HepG2 (cell line): ENCODE measurements around the gene ZNRD2. TPM values are rescaled to one million over a fixed set of nuclear protein-coding genes. Genes with fewer than 3 reads are reported as not detected.

Source experiments
- HDAC1 ChIP-seq: sonication (generic); formaldehyde crosslinking; IDR thresholded peaks from 2 replicates; pipeline ENCODE4 v1.5.1; 2020; ENCODE audit warnings: mild to moderate bottlenecking, missing genetic modification reagents
- HOXD1 ChIP-seq: sonication (generic); formaldehyde crosslinking; IDR thresholded peaks from 2 replicates; pipeline ENCODE4 v1.5.0; 2020; ENCODE audit warnings: missing genetic modification reagents
- KDM6A ChIP-seq: IDR thresholded peaks from 2 replicates; pipeline ENCODE4 v1.6.1; 2016; ENCODE audit warnings: low read depth
- RBAK ChIP-seq: sonication (generic); formaldehyde crosslinking; IDR thresholded peaks from 2 replicates; pipeline ENCODE4 v1.5.1; 2020; ENCODE audit warnings: mild to moderate bottlenecking, missing genetic modification reagents
- SMARCC2 ChIP-seq: fragments of 450-650 bp; IDR thresholded peaks from 2 replicates; pipeline ENCODE4 v1.6.1; 2017; ENCODE audit warnings: antibody characterized with exemption, mild to moderate bottlenecking
- TEAD3 ChIP-seq: optimal IDR thresholded peaks from 2 replicates; pipeline ENCODE3; 2016; ENCODE audit warnings: borderline replicate concordance
- YEATS2 ChIP-seq: sonication (generic); formaldehyde crosslinking; IDR thresholded peaks from 2 replicates; pipeline ENCODE4 v1.4.0; 2020; ENCODE audit warnings: missing genetic modification reagents, borderline replicate concordance
- YY1 ChIP-seq: IDR thresholded peaks from 2 replicates; pipeline ENCODE4 v1.6.1; 2011; ENCODE audit warnings: low read length, low read depth, moderate library complexity, mild to moderate bottlenecking; ENCODE audit not compliant: insufficient read depth, insufficient replicate concordance
- ZEB1 ChIP-seq: IDR thresholded peaks from 2 replicates; pipeline ENCODE4 v1.6.1; 2012; ENCODE audit warnings: mild to moderate bottlenecking, low read depth, inconsistent platforms; ENCODE audit not compliant: insufficient replicate concordance
- ZNF549 ChIP-seq: sonication (generic); formaldehyde crosslinking; IDR thresholded peaks from 2 replicates; pipeline ENCODE4 v1.5.0; 2020; ENCODE audit warnings: missing genetic modification reagents
- ZSCAN31 ChIP-seq: sonication (generic); formaldehyde crosslinking; IDR thresholded peaks from 2 replicates; pipeline ENCODE4 v1.5.0; 2020; ENCODE audit warnings: low read depth, mild to moderate bottlenecking, missing genetic modification reagents
- polyA plus RNA-seq, 8 experiments: library from polyadenylated mRNA; depleted of rRNA in 3 of 8; stranded (reverse) in 7 of 8; unstranded in 1 of 8; fragments of >200 nt; fragmentation: Illumina TruSeq in 4 of 8; extraction: Trizol in 4 of 8; gene quantifications; 2 replicates each; pipeline versions ENCODE4 v1.2.1 to v1.2.3, GENCODE V29; 2011 to 2016; ENCODE audit warnings: low read depth in 4 of 8, missing spikeins in 1 of 8, mixed read lengths in 1 of 8; ENCODE audit not compliant: insufficient read depth in 1 of 8
- total RNA-seq, 5 experiments: library from RNA; depleted of rRNA; stranded (reverse); fragments of >200 nt; fragmentation: Illumina TruSeq; extraction: Trizol; gene quantifications; 2 replicates each; pipeline ENCODE4 v1.2.3, GENCODE V29; 2016; ENCODE audit warnings: low read depth in 1 of 5
- TF ChIP-seq, protein P1 (sequence below), 2 experiments: sonication (generic) in 1 of 2; formaldehyde crosslinking in 1 of 2; IDR thresholded peaks; 2 replicates each; pipeline versions ENCODE4 v1.4.0 to v1.6.1; 2016 to 2020; ENCODE audit warnings: borderline replicate concordance in 1 of 2, low read depth in 1 of 2, mild to moderate bottlenecking in 1 of 2, missing genetic modification reagents in 1 of 2
- TF ChIP-seq, protein P2 (sequence below), 2 experiments: fragments of 450-650 bp in 1 of 2; sonication (generic) in 1 of 2; formaldehyde crosslinking in 1 of 2; IDR thresholded peaks; 2 replicates each; pipeline versions ENCODE4 v1.6.1 to v1.8.0; 2016 to 2022; ENCODE audit warnings: antibody characterized with exemption in 1 of 2, mild to moderate bottlenecking in 1 of 2, missing genetic modification reagents in 1 of 2
- TF ChIP-seq, protein P3 (sequence below): IDR thresholded peaks from 2 replicates; pipeline ENCODE4 v1.6.1; 2016; ENCODE audit warnings: mild to moderate bottlenecking

Gene ZNRD2
- total and polyA plus RNA-seq, 2 of the 13 experiments (the other 11 are each of a cell fraction or from before 2014, with no cell fraction given), result 29.2 to 34.0 TPM

DNA sequence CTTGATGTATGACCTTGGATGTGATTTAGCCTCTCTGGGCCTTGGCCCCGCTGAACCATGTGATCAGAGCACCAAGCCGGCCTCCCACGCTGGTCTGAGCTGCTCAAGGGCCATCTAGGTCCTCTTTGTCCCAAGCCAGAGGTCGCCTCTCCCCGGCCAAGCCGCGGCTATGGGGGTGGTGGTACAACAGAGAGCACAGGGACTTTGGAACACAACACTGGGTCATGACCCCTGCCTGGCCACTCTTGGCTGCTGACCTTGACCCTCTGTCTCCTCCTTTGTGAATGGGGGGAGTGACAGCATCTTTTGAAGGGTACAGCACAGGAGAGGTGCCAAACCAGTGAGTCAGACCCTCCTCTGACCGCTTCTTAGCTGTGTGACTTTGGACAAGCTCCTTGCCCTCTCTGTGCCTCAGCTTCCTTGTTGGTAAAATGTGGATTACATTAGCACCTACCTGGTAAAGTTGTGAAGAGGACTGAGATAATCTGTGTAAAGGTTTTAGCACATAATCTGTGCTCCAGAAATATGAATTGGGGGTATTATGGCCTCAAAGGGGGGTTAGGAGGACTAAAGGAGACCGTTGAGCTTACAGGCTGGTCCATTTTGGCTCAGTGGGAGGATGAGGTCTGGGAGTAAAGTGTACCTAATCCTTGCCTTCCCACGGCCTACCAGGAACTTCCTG lies 40.7 kb upstream of the ZNRD2 start (continued):
- no peak for TF ChIP-seq SMARCC2
- TF ChIP-seq YY1, result no peak
- TF ChIP-seq KDM6A (CRISPR knock-in tag), result 0 out of 2 replicates have a peak, but pooled peaks have one; percentile 8
- TF ChIP-seq YEATS2 (CRISPR knock-in tag), result no peak
- no peak for TF ChIP-seq ZNF549
- peak; percentile 46 for TF ChIP-seq ZEB1
- TF ChIP-seq, protein P1, sequence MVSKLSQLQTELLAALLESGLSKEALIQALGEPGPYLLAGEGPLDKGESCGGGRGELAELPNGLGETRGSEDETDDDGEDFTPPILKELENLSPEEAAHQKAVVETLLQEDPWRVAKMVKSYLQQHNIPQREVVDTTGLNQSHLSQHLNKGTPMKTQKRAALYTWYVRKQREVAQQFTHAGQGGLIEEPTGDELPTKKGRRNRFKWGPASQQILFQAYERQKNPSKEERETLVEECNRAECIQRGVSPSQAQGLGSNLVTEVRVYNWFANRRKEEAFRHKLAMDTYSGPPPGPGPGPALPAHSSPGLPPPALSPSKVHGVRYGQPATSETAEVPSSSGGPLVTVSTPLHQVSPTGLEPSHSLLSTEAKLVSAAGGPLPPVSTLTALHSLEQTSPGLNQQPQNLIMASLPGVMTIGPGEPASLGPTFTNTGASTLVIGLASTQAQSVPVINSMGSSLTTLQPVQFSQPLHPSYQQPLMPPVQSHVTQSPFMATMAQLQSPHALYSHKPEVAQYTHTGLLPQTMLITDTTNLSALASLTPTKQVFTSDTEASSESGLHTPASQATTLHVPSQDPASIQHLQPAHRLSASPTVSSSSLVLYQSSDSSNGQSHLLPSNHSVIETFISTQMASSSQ (IDR thresholded peaks at IDR 0.05; ENCODE audit: low read depth), result no peak
- TF ChIP-seq, protein P1 (CRISPR knock-in tag; IDR thresholded peaks at IDR 0.05; ENCODE audit: borderline replicate concordance), result 0 out of 2 replicates have a peak, but pooled peaks have one; percentile 70
- TF ChIP-seq, protein P2, sequence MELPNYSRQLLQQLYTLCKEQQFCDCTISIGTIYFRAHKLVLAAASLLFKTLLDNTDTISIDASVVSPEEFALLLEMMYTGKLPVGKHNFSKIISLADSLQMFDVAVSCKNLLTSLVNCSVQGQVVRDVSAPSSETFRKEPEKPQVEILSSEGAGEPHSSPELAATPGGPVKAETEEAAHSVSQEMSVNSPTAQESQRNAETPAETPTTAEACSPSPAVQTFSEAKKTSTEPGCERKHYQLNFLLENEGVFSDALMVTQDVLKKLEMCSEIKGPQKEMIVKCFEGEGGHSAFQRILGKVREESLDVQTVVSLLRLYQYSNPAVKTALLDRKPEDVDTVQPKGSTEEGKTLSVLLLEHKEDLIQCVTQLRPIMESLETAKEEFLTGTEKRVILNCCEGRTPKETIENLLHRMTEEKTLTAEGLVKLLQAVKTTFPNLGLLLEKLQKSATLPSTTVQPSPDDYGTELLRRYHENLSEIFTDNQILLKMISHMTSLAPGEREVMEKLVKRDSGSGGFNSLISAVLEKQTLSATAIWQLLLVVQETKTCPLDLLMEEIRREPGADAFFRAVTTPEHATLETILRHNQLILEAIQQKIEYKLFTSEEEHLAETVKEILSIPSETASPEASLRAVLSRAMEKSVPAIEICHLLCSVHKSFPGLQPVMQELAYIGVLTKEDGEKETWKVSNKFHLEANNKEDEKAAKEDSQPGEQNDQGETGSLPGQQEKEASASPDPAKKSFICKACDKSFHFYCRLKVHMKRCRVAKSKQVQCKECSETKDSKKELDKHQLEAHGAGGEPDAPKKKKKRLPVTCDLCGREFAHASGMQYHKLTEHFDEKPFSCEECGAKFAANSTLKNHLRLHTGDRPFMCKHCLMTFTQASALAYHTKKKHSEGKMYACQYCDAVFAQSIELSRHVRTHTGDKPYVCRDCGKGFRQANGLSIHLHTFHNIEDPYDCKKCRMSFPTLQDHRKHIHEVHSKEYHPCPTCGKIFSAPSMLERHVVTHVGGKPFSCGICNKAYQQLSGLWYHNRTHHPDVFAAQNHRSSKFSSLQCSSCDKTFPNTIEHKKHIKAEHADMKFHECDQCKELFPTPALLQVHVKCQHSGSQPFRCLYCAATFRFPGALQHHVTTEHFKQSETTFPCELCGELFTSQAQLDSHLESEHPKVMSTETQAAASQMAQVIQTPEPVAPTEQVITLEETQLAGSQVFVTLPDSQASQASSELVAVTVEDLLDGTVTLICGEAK (IDR thresholded peaks at IDR 0.05), result no peak
- TF ChIP-seq, protein P2 (CRISPR knock-in tag; IDR thresholded peaks at IDR 0.05), result peak; percentile 5; the same call in 1 of the 2 replicates
- peak; percentile 39 for TF ChIP-seq TEAD3 (CRISPR knock-in tag)
- TF ChIP-seq HOXD1 (CRISPR knock-in tag), result no peak
- no peak for TF ChIP-seq ZSCAN31 (CRISPR knock-in tag)
- TF ChIP-seq, protein P3, sequence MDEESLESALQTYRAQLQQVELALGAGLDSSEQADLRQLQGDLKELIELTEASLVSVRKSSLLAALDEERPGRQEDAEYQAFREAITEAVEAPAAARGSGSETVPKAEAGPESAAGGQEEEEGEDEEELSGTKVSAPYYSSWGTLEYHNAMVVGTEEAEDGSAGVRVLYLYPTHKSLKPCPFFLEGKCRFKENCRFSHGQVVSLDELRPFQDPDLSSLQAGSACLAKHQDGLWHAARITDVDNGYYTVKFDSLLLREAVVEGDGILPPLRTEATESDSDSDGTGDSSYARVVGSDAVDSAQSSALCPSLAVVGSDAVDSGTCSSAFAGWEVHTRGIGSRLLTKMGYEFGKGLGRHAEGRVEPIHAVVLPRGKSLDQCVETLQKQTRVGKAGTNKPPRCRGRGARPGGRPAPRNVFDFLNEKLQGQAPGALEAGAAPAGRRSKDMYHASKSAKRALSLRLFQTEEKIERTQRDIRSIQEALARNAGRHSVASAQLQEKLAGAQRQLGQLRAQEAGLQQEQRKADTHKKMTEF (CRISPR knock-in tag), result 0 out of 2 replicates have a peak, but pooled peaks have one; percentile 41
- no peak for TF ChIP-seq RBAK (CRISPR knock-in tag)
- peak; percentile 64; the same call in 1 of the 2 replicates for TF ChIP-seq HDAC1 (CRISPR knock-in tag)
